HG02763 (cell line): ENCODE results near the gene RPTN.

Experiments
- ATAC-seq: cut with Tn5 transposase; IDR thresholded peaks from one replicate; pipeline ENCODE4 v1.9.1; 2021; ENCODE audit warnings: mild to moderate bottlenecking, moderate library complexity; ENCODE audit not compliant: unreplicated experiment

The RPTN gene

DNA sequence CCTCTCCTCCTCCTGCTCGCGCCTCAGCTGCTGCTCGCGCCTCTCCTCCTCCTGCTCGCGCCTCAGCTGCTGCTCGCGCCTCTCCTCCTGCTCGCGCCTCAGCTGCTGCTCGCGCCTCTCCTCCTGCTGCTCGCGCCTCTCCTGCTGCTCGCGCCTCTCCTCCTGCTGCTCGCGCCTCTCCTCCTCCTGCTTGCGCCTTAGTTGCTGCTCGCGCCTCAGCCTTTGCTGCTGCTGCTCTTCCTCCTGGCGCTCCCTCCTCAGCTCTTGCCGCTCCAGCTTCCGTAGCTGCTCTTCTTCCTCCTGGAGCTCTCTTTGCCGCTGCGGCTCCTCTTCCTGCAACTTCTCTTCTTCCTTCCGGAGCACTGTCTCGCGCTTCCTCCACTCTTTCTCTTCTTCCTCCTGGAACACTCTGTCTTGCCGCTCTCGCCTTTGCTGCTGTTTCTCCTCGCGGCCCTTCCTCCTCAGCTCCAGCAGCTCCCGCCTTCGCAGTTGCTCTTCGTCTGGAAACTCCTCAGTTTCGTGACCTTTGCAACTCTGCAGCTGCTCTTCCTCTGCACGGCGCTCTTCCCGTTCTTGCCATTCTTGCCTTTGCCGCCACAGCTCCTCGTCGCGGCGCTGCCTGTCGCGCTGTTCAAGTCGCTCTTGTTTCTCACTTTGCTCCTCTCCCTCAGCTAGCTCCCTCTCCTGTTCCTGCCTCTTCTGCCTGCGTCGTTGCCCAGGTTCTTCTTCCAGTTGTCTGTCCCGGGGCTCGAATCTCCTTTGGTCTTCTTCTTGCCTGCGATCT is 46.7 kb downstream of the RPTN start:
- no peak for ATAC-seq

DNA sequence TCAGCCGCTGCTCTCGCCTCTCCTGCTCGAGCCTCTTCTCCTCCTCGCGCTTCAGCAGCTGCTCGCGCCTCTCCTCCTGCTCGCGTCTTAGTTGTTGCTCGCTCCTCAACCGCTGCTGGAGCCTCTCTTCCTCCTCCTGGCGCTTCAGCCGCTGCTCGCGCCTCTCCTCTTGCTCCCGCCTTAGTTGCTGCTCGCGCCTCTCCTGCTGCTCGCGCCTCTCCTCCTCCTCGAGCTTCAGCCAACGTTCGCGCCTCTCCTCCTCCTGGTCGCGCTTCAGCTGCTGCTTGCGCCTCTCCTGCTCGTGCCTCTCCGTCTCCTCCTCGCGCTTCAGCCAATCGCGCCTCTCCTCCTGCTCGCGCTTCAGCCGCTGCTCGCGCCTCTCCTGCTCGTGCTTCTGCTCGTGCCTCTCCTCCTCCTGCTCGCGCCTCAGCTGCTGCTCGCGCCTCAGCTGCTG is 47.5 kb downstream of the RPTN start:
- ATAC-seq = no peak

DNA sequence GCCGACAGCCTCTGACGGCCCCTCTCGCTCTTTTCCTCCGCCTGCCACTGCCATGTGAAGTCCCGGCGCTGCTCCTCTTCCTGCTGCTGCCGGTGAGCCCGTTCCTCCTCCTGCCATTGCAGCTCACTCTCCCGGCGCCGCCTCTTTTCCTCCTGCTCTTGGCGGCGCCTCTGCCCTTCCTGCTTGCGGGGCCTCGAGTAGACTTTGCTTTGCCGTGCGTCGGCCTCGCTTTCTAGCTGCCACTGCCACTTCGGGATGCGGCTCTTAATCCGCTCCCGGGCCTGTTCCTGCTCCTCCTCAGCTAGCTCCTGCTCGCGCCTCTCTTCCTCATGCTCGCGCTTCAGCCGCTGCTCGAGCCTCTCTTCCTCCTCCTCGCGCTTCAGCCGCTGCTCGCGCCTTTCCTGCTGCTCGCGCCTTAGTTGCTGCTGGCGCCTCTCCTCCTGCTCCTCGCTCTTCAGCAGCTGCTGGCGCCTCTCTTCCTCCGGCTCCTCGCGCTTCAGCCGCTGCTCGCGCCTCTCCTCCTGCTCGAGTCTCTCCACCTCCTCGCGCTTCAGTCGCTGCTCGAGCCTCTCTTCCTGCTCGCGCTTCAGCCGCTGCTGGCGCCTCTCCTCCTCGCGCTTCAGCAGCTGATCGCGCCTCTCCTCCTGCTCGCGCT is 48.0 kb downstream of the RPTN start:
- ATAC-seq = no peak

DNA sequence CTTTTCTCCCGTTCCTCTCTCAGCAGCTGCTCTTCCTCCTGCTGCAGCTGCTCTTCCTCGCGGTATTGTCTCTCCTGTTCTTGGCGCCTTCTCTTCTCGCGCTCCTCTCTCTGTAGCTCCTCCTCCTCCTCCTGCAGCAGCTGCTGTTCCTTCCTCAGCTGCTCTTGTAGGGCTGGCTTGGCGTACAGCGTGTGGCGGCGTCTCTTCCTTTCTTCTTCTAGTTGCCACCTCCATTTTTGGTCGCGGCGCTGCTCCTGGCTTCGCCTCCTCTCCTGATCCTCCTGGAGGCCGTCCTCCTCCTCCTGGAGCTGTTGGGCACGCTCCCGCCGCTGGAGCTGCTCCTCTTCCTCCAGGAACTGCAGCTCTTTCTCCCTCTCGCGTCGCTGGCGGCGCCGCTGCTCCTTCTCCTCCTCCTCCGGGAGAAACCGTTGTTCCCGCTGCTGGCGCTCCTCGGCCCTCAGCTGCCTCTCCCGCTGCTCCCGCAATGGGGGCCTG is 48.6 kb downstream of the RPTN start:
- ATAC-seq = no peak

DNA sequence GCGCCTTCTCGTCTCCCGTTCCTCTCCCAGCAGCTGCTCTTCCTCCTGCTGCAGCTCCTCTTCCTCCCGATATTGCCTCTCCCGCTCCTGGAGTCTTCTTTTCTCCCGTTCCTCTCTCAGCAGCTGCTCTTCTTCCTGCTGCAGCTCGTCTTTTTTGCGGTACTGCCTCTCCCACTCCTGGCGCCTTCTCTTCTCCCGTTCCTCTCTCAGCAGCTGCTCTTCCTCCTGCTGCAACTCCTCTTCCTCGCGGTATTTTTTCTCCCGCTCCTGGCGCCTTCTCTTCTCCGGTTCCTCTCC is 49.1 kb downstream of the RPTN start:
- ATAC-seq = no peak

DNA sequence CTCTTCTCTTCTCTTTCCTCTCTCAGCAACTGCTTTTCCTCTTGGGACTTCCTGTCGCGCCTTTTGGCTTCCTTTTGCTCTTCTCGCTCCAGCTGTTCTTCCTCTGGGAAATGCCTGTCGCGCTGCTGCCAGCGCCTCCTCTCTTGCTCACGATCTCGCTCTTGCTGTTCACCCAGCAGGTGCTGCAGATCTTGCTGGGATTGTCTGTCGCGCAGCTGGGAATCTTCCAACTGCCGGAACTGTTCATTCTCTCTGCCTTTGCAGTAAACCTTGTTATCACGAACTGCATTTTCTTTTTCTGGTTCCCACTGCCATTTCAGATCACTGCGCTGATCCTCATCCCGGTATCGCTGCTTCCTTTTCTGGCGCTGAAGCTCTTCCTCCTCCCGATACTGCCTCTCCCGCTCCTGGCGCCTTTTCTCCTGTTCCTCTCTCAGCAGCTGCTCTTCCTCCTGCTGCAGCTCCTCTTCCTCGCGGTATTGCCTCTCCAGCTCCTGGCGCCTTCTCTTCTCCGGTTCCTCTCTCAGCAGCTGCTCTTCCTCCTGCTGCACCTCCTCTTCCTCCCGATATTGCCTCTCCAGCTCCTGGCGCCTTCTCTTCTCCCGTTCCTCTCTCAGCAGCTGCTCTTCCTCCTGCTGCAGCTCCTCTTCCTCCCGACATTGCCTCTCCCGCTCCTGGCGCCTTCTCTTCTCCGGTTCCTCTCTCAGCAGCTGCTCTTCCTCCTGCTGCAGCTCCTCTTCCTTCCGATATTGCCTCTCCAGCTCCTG is 49.6 kb downstream of the RPTN start:
- no peak for ATAC-seq

DNA sequence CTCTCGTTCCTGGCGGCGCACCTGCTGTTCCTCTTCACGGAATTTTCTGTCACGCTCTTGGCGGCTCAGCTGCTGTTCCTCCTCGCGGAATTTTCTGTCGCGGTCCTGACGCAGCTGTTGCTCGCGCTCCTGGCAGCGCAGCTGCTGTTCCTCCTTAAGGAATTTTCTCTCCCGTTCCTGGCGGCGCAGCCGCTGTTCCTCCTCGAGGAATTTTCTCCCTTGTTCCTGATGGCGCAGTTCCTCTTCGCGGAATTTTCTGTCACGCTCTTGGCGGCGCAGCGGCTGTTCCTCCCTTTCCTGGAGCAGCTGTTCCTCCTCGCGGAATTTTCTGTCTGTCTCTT is 50.2 kb downstream of the RPTN start:
- no peak for ATAC-seq

DNA sequence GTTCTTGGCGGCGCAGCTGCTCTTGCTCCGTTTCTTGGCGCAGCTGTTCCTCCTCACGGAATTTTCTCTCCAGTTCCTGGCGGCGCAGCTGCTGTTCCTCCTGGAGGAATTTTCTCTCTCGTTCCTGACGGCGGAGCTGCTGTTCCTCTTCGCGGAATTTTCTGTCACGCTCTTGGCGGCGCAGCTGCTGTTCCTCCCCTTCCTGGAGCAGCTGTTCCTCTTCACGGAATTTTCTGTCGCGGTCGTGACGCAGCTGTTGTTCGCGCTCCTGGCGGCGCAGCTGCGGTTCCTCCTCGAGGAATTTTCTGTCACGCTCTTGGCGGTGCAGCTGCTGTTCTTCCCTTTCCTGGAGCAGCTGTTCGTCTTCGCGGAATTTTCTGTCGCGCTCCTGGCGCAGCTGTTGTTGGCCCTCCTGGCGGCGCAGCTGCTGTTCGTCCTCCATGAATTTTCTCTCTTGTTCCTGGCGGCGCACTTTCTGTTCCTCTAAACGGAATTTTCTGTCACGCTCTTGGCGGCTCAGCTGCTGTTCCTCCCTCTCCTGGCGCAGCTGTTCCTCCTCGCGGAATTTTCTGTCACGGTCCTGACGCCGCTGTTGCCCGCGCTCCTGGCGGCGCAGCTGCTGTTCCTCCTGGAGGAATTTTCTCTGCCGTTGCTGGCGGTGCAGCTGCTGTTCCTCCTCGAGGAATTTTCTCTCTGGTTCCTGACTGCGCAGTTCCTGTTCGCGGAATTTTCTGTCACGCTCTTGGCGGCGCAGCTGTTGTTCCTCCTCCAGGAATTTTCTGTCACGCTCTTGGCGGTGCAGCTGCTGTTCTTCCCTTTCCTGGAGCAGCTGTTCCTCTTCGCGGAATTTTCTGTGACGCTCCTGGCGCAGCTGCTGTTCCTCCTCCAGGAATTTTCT is 50.8 kb downstream of the RPTN start:
- ATAC-seq = no peak

DNA sequence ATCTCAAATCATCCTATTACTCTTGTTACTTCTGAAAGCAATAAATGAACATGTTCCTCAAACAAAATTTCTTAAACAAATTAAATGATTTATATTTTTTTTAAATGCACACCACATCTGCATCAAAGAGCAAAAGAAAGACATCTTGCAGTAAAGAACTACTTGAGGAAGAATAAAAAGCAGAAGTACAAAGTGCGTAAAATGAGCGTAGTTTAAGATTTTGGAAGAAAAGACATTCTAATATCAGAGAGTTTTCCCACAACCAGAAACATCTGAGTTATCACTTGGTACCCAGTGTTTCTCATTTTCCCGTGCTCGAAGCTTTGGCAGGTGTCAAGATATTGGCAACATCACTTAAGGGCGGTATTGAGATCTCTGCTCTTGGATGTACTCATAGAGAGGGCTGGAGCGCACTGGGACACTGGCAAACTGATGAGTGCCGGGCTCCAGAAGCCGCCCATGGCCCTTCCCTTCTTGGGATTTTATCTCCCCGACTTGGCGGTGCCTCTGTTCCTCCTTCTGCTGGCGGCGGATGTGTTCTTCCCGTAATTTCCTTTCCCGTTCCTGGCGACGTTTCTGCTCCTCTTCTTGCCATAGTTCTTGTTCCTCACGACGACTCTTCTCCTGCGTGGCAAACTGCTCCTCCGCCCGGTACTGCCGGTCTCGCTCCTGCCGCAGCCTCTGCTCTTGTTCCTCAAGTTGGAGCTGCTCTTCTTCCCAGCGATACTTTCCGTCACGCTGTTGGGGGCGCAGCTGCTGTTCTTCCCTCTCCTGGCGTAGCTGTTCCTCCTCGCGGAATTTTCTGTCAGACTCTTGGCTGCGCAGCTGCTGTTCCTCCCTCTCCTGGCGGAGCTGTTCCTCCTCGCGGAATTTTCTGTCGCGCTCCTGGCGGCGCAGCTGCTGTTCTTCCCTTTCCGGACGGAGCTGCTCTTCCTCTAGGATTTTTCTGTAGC is 51.7 kb downstream of the RPTN start:
- ATAC-seq = no peak

DNA sequence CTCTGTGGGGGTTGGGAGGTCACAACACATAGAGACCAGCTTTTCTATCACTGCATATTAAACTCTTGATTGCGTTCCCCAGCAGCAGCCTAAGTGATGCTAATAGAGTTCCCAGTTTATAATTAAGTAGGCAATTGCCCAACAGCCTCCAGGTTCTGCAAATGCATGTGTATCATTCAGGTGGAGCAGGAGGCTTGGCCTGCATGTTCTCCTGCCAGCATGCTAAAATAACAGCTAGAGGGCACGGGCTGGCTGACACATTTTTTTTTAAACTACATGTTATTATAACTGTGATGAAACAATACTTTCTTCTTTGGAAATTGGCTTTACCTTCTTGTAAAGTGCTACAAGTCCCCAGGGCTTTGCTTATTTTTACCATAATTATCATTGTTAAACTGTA is 54.2 kb downstream of the RPTN start:
- no peak for ATAC-seq
